ENCODE measurements around the gene TAGLN3. TPM values are rescaled to one million over a fixed set of nuclear protein-coding genes. Genes with fewer than 3 reads are reported as not detected.

Gene TAGLN3
- total and polyA plus RNA-seq, 2 donors (not counting 3 experiments of a cell fraction or from before 2014, with no cell fraction given): not detected

- peak; percentile 52 for FAIRE-seq
- H4K20me1 ChIP-seq (replicated peaks; ENCODE audit: control insufficient read depth, extremely low read depth, insufficient read depth, low read length): no peaks in the 10 kb centered on the region
- H2AFZ ChIP-seq (ENCODE audit: low read depth, low read length): no peak overlapping the region
- no peak overlapping the region for H3K4me3 ChIP-seq (replicated peaks in 1 of 3; ENCODE audit: insufficient read depth in 1 of 3, low read depth in 1 of 3, low read length in 3 of 3)
- no peak overlapping the region for H3K4me2 ChIP-seq (ENCODE audit: insufficient read depth, low read length)
- TF ChIP-seq, protein P1, sequence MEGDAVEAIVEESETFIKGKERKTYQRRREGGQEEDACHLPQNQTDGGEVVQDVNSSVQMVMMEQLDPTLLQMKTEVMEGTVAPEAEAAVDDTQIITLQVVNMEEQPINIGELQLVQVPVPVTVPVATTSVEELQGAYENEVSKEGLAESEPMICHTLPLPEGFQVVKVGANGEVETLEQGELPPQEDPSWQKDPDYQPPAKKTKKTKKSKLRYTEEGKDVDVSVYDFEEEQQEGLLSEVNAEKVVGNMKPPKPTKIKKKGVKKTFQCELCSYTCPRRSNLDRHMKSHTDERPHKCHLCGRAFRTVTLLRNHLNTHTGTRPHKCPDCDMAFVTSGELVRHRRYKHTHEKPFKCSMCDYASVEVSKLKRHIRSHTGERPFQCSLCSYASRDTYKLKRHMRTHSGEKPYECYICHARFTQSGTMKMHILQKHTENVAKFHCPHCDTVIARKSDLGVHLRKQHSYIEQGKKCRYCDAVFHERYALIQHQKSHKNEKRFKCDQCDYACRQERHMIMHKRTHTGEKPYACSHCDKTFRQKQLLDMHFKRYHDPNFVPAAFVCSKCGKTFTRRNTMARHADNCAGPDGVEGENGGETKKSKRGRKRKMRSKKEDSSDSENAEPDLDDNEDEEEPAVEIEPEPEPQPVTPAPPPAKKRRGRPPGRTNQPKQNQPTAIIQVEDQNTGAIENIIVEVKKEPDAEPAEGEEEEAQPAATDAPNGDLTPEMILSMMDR (IDR thresholded peaks at IDR 0.05; ENCODE audit: extremely low read depth in 1 of 2, insufficient read depth in 1 of 2, low read depth in 1 of 2, low read length in 2 of 2): peak; percentile 55 to 60
- no peak for TF ChIP-seq POLR2A (IDR thresholded peaks at IDR 0.05; ENCODE audit: low read depth, low read length)
- TF ChIP-seq MAX (IDR thresholded peaks at IDR 0.05; ENCODE audit: insufficient read depth, insufficient read length): no peak
- no peak for TF ChIP-seq MYC (IDR thresholded peaks at IDR 0.05; ENCODE audit: low read depth, low read length)
- TF ChIP-seq GATA2 (IDR thresholded peaks at IDR 0.05; ENCODE audit: insufficient read depth, insufficient read length, low read depth, low read length): no peak
- no peak for TF ChIP-seq EZH2 (IDR thresholded peaks at IDR 0.05; ENCODE audit: borderline replicate concordance, low read depth, low read length, severe bottlenecking)
- no peak for TF ChIP-seq FOS (IDR thresholded peaks at IDR 0.05; ENCODE audit: borderline replicate concordance, insufficient read depth, low read length)
- TF ChIP-seq POLR2AphosphoS5 (IDR thresholded peaks at IDR 0.05; ENCODE audit: insufficient read depth, low read depth, low read length): no peak
- CTCF ChIA-PET: interaction anchor here (0.5 to 14.6 kb wide), 40 partner anchors 8 to 320 kb away, joined by 3 to 291 read pairs (median 5); partner anchors contain the start of genes ABHD10 and TAGLN3
- no peaks in the 10 kb centered on the region for H3K9me3 ChIP-seq (replicated peaks; ENCODE audit: control insufficient read depth, insufficient read depth, low read length)
- H3K36me3 ChIP-seq (ENCODE audit: control insufficient read depth in 2 of 2, extremely low read depth in 1 of 2, insufficient read depth in 2 of 2, low read length in 2 of 2): peaks cover 7 to 15% of the 10 kb centered on the region in 2 experiments
- no peak overlapping the region for H3K27ac ChIP-seq (ENCODE audit: insufficient read depth, low read depth, low read length)
- H3K27me3 ChIP-seq (ENCODE audit: control insufficient read depth in 2 of 2, insufficient read depth in 2 of 2, low read length in 2 of 2): no peaks in the 10 kb centered on the region
- dilution Hi-C loops (cut with MboI; ENCODE audit: extremely low pct_ligation_motif_present, low sequenced_read_pairs): no loop called here
- peak; percentile 72 for DNase-seq (ENCODE audit: low read depth, low spot score)
- intact Hi-C loops (cut with micrococcal nuclease): loop anchor here (1.0 kb wide), 2 partner anchors 24 to 54 kb away; no protein-coding TSS in a partner anchor
- BruUV-seq (replicated peaks): no TSS peak
- H3K4me1 ChIP-seq (ENCODE audit: control insufficient read depth, extremely low read depth, insufficient read depth, low read length): no peaks in the 10 kb centered on the region
- H3K9me1 ChIP-seq (replicated peaks; ENCODE audit: control insufficient read depth, extremely low read depth, insufficient read depth, low read length): no peaks in the 10 kb centered on the region
- no peak overlapping the region for H3K9ac ChIP-seq (replicated peaks; ENCODE audit: extremely low read depth, insufficient read depth, low read length)
- H3K79me2 ChIP-seq (ENCODE audit: control insufficient read depth, insufficient read depth, low read length): peaks cover 3% of the 10 kb centered on the region
- POLR2A ChIA-PET: interaction anchor here (0.5 to 1.0 kb wide), 2 partner anchors 11 to 23 kb away, joined by 3 read pairs; partner anchors contain the start of gene ABHD10
These were observed 9.6 kb upstream of the TAGLN3 start for GRCh38 chr3:111989061-111989678.

Data from endothelial cell of umbilical vein (primary cell).